Uterus (tissue), 2 donors: ENCODE measurements around the gene KRT74.

Experiments
- POLR2A ChIP-seq, 2 donors: fragments of 450-650 bp; IDR thresholded peaks; one replicate each; pipeline ENCODE4 v1.6.1; 2016; ENCODE audit warnings: antibody characterized with exemption in 2 of 2, mild to moderate bottlenecking in 1 of 2, moderate library complexity in 1 of 2
- TF ChIP-seq, protein P1 (sequence below), 4 experiments: fragments of 200-600 bp in 2 of 4; fragments of 450-650 bp in 2 of 4; sonication (generic) in 2 of 4; IDR thresholded peaks; one replicate each; pipeline ENCODE4 v1.5.1; 2016 to 2019; ENCODE audit warnings: antibody characterized with exemption in 4 of 4, mild to moderate bottlenecking in 2 of 4, moderate library complexity in 1 of 4

DNA sequence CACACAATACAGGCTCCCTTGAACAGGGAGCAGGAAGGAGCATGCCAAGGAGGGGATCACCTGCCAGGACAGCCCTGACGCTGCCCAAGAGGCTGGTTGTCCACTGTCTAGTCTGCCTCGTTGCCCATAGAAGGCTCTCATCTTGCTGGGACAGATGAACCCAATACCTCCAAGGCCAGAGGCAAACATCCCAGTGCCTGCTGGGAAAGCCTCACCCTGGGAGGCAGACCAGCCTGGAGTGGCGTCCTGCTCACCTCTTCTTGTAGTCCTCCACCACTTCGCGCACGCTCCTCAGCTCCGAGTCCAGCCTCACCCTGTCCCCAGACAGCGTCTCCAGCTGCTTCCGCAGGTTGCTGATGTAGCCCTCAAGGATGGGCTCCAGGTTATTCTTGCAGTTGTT, 42.3 kb upstream of the KRT74 start:
- TF ChIP-seq, protein P1, sequence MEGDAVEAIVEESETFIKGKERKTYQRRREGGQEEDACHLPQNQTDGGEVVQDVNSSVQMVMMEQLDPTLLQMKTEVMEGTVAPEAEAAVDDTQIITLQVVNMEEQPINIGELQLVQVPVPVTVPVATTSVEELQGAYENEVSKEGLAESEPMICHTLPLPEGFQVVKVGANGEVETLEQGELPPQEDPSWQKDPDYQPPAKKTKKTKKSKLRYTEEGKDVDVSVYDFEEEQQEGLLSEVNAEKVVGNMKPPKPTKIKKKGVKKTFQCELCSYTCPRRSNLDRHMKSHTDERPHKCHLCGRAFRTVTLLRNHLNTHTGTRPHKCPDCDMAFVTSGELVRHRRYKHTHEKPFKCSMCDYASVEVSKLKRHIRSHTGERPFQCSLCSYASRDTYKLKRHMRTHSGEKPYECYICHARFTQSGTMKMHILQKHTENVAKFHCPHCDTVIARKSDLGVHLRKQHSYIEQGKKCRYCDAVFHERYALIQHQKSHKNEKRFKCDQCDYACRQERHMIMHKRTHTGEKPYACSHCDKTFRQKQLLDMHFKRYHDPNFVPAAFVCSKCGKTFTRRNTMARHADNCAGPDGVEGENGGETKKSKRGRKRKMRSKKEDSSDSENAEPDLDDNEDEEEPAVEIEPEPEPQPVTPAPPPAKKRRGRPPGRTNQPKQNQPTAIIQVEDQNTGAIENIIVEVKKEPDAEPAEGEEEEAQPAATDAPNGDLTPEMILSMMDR (IDR thresholded peaks at IDR 0.05), result no peak
- no peak for TF ChIP-seq POLR2A (IDR thresholded peaks at IDR 0.05)
